ENCODE data around the gene TP53BP1.
"Not testable (repeated sequence)": the region's sequence is repeated elsewhere in the genome, so short reads cannot be mapped to it uniquely, and the experiment has no call there.

TP53BP1 gene

GRCh38 chr15:43406808-43407207, 86.1 kb downstream of the TP53BP1 start:
- DNase-seq, result no peak

GRCh38 chr15:43406189-43406588, 86.8 kb downstream of the TP53BP1 start:
- no peak for DNase-seq

GRCh38 chr15:43404130-43404529, 88.8 kb downstream of the TP53BP1 start:
- no peak for DNase-seq

DNA sequence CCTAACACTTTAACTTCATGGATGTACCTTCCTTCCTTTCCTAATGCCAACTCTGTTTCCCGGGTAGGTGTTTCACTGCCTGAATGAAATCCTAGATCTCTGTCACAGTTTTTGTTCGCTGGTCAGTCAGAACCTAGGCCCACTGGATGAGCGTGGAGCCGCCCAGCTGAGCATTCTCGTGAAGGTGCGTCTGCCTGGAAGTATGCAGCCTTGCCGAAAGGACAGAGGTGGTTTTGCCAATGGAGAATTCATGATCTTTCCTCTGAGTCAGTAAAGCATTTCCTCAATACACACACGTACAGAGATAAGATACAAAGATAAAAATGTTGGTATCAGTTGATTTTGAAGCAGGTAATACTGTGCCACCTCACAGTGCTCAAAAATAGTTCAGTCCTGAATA, 89.3 kb downstream of the TP53BP1 start:
- no peak for DNase-seq

DNA sequence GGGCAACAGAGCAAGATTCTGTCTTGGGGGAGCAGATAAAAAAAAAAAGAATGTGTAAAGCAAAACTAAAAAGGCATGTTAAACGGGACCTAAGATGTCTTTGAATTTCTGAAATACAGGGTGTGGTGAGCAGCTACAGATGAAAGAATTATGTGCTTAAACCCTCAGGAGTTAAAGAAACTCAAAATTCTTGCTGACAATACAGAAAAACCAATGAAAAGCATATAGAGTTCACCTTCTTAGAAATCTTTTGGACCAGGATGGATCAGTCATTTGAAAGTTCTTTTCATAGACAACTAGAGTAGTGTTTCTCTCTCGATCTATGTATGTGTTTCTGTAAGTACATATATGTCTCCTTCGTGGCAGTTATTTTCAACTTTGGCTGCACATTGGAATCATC, 90.7 kb downstream of the TP53BP1 start:
- DNase-seq, result no peak

DNA sequence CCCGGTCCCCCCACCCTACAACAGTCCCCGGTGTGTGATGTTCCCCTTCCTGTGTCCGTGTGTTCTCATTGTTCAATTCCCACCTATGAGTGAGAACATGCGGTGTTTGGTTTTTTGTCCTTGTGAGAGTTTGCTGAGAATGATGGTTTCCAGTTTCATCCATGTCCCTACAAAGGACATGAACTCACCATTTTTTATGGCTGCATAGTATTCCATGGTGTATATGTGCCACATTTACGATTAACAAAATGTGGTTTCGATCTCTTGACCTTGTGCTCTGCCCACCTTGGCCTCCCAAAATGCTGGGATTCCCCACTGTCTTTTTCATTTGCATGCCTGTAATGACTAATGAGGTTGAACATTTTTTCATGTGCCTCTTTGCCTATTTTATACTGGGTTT, 99.4 kb downstream of the TP53BP1 start:
- DNase-seq, result not testable (repeated sequence)

- no peak for DNase-seq
Observed at GRCh38 chr15:43390723-43391122, 102.2 kb downstream of the TP53BP1 start.

DNA sequence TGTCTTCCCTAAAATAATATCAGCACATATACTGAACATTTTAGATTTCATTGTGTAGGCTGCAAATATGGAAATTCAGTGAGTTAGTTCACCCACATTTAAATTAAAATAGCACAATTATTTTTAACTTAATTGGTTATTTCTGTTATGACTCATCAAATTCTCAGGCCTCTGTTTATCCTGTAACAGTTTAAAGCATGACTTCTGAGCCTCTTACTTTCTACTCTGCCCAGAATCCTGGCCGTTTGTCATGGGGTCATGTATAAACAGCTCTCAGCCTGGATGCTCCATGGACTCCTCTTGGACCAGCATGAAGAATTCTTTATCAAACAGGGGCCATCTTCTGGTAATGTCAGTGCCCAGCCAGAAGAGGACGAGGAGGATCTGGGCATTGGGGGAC, 109.9 kb downstream of the TP53BP1 start:
- no peak for DNase-seq

- DNase-seq, result no peak
Observed at GRCh38 chr15:43382310-43382709, 110.6 kb downstream of the TP53BP1 start.

- DNase-seq, result no peak
Observed at GRCh38 chr15:43378601-43379000, 114.4 kb downstream of the TP53BP1 start.

DNA sequence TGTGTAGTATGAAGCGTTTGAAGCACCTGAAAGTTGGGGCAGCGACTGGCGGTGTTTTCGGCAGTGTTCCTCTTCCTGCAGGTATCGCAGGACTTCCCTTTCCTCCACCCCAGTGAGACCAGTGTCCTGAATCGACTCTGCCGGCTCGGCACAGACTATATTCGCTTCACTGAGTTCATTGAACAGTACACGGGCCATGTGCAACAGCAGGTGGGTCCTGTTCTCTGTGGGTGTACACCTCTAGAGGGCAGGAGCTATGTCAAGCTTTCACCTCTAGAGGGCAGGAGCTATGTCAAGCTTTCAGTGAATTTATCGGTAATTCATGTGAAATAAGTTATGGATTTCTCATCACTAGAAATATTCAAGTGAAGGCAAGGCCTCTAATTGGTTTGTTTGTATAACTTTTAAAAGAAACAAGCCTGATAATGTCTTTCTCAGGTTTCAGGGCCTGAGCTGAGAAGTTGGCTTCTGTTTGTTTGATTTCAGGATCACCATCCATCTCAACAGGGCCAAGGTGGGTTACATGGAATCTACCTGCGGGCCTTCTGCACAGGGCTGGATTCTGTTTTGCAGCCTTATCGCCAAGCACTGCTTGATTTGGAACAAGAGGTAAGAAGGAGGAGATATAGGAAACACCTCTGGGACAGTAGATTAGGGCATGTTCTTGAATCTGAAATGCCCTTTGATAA, 116.8 kb downstream of the TP53BP1 start:
- DNase-seq, result peak; percentile 14

GRCh38 chr15:43370975-43371974, 121.7 kb downstream of the TP53BP1 start, which contains the start of the genes TUBGCP4 and ZSCAN29:
TUBGCP4 (plus strand) TSS chr15:43371101; CDS start chr15:43371355, 254 bp downstream.
ZSCAN29 (minus strand) TSS chr15:43371043; CDS start chr15:43369913, 1,130 bp downstream.
- DNase-seq, result peak; percentile 63

DNA sequence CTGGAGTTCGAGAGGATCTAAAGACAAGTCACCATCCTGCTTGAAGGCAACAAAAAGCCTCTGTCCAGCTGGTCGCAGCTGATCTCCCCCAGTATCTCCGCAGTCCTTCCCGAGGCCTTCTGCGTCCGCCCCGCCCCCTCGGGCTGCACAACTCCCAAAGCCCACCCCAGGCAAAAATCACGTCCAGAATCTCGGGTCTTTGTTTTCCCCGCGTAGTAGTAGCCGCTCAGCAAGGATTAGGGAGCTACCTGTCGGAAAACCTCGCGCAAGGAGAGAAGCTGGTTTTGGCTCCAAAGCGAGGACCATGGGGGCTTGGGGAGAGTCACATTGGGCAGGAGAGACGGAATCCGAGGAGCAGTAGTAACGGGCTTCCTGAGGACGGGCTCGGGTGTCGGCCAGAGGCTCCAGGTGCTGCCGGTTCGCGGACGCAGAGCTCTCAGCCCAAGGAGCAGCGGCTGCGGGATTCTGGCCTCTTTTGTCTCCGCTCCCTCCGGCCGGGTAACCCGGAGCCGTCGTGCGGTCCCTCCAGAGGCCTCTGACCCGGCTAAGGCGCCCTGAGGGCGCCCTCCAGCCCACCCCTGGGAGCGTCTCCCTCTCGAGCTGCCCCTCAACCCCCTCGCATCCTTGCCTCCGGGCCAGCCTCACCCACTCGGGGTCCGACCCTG, 122.5 kb downstream of the TP53BP1 start:
- DNase-seq, result no peak

GRCh38 chr15:43361313-43361903, 131.5 kb downstream of the TP53BP1 start:
- DNase-seq, result no peak

DNA sequence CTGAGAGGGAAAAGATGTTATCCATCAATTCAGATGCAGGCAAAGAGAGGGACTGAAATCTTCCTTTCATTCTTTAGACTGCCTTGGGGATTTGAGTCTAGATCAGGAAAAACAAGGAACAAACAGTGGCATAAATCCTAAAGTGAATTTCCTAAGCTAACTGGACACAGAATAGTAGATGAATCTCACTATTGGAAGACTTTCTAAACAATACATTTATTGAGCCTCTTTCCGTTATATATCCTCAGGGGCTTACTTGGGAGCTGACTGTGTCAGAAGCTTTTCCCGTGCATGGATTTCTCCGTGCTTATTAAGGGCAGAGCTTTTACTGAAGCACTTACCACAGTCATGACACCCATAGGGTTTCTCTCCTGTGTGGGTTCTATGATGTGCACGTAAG, 132.1 kb downstream of the TP53BP1 start:
- DNase-seq, result no peak
